HCT116 (cell line): ENCODE results near the gene LIN9.

ENCODE experiments used
- CEBPB ChIP-seq: IDR thresholded peaks from 2 replicates; pipeline ENCODE4 v1.6.1; 2012; ENCODE audit warnings: low read depth
- EGR1 ChIP-seq: IDR thresholded peaks from 2 replicates; pipeline ENCODE4 v1.6.1; 2012; ENCODE audit warnings: low read depth
- EZH2phosphoT487 ChIP-seq: fragments of 200-600 bp; IDR thresholded peaks from 2 replicates; pipeline ENCODE4 v1.6.1; 2018; ENCODE audit warnings: antibody characterized with exemption, borderline replicate concordance
- POLR2A ChIP-seq: IDR thresholded peaks from 2 replicates; pipeline ENCODE4 v1.7.0; 2011; ENCODE audit warnings: borderline replicate concordance; ENCODE audit not compliant: insufficient read depth, insufficient read length; ENCODE audit errors: extremely low read depth
- TF ChIP-seq, protein P1 (sequence below), 3 experiments: fragments of 200-600 bp in 1 of 3; sonication (generic) in 1 of 3; IDR thresholded peaks in 2 of 3; conservative IDR thresholded peaks in 1 of 3; 2 replicates each; pipeline ENCODE4 v1.5.1; 2012 to 2017; ENCODE audit warnings: low read depth in 2 of 3, low read length in 2 of 3, antibody characterized with exemption in 1 of 3, borderline replicate concordance in 1 of 3, control low read depth in 1 of 3, mild to moderate bottlenecking in 1 of 3, mixed read lengths in 1 of 3, mixed run types in 1 of 3, moderate library complexity in 1 of 3; ENCODE audit not compliant: insufficient read depth in 1 of 3
- TF ChIP-seq, protein P2 (sequence below): IDR thresholded peaks from 2 replicates; pipeline ENCODE4 v1.6.1; 2012

DNA sequence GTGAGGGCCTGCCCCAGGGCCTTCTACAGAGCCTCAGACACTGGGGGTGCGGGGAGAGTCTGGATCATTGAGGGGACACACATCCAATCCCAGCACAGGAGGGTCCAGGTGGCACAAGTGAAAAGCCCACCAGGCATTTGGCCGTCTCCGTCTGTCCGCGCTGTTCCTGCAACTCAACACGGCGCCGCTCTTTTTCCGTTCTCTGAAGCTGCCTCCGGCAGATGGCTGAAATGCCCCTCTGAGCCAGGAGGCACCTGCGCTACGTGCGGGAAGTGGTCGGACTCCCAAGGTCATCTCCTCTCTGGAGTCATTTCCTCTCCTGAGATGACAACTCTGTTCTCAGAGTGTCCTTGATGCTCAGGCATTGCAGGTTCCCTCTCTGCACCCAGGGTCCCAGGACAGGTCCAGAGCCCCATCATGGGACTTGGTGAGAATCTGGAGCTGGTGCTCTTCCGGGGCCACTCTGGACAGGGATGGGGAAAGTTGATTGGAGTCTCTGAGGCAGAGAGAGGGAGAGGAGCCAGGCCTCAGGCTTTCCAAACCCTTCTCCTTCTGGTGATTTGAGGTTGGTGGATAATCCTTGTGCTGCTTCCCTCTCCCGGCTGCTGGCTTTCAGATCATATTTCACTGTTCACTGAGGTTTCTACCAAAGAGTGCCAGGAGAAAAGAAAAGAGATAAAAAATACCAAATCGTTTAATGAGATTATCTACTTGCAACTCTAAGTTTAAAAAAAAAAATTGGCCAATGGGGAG, 99.5 kb downstream of the LIN9 start:
- TF ChIP-seq EZH2phosphoT487 (no peak), EGR1 (no peak), POLR2A (no peak), CEBPB (no peak)
- TF ChIP-seq, protein P1, sequence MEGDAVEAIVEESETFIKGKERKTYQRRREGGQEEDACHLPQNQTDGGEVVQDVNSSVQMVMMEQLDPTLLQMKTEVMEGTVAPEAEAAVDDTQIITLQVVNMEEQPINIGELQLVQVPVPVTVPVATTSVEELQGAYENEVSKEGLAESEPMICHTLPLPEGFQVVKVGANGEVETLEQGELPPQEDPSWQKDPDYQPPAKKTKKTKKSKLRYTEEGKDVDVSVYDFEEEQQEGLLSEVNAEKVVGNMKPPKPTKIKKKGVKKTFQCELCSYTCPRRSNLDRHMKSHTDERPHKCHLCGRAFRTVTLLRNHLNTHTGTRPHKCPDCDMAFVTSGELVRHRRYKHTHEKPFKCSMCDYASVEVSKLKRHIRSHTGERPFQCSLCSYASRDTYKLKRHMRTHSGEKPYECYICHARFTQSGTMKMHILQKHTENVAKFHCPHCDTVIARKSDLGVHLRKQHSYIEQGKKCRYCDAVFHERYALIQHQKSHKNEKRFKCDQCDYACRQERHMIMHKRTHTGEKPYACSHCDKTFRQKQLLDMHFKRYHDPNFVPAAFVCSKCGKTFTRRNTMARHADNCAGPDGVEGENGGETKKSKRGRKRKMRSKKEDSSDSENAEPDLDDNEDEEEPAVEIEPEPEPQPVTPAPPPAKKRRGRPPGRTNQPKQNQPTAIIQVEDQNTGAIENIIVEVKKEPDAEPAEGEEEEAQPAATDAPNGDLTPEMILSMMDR (IDR thresholded peaks at IDR 0.05 in 2 of 3, conservative IDR thresholded peaks at IDR 0.05 in 1 of 3; ENCODE audit: borderline replicate concordance in 1 of 3, insufficient read depth in 1 of 3, low read depth in 2 of 3, low read length in 2 of 3) = no peak
- TF ChIP-seq, protein P2, sequence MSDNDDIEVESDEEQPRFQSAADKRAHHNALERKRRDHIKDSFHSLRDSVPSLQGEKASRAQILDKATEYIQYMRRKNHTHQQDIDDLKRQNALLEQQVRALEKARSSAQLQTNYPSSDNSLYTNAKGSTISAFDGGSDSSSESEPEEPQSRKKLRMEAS = no peak
